CD14-positive monocyte (primary cell): ENCODE results near the gene CRAMP1. TPM values are rescaled to one million over a fixed set of nuclear protein-coding genes. Genes with fewer than 3 reads are reported as not detected.

Experiments used
- DNase-seq, 3 donors: peaks; one replicate each; pipeline ENCODE4 v3.0.0-alpha.2; 2011 to 2022
- H2AFZ ChIP-seq: 2 replicates; pipeline ENCODE4 v1.6.0; 2012; ENCODE audit warnings: mild to moderate bottlenecking, low read depth, low read length, inconsistent platforms; ENCODE audit not compliant: insufficient read depth, poor library complexity, severe bottlenecking
- H3K27ac ChIP-seq, 2 donors: 1 replicate in 1 of 2; 2 replicates in 1 of 2; pipeline ENCODE4 v1.5.1; 2012 to 2013; ENCODE audit warnings: low read length in 2 of 2, control low read depth in 1 of 2, inconsistent platforms in 1 of 2, low read depth in 1 of 2, mild to moderate bottlenecking in 1 of 2
- H3K27me3 ChIP-seq, 2 donors: one replicate each; pipeline versions ENCODE4 v1.6.0 to v1.6.1; 2011 to 2013; ENCODE audit warnings: low read length in 2 of 2; ENCODE audit not compliant: control insufficient read depth in 2 of 2, insufficient read depth in 2 of 2
- H3K36me3 ChIP-seq, 2 donors: replicated peaks in 1 of 2; 1 replicate in 1 of 2; 2 replicates in 1 of 2; pipeline versions ENCODE4 v1.5.1 to v1.6.1; 2012 to 2013; ENCODE audit warnings: low read length in 2 of 2, control low read depth in 1 of 2, inconsistent platforms in 1 of 2, mild to moderate bottlenecking in 1 of 2; ENCODE audit not compliant: insufficient read depth in 2 of 2, control insufficient read depth in 1 of 2
- H3K4me1 ChIP-seq, 2 donors: 1 replicate in 1 of 2; 2 replicates in 1 of 2; pipeline versions ENCODE4 v1.5.1 to v1.6.1; 2012 to 2013; ENCODE audit warnings: low read length in 2 of 2, control low read depth in 1 of 2, inconsistent platforms in 1 of 2, mild to moderate bottlenecking in 1 of 2, moderate library complexity in 1 of 2; ENCODE audit not compliant: insufficient read depth in 2 of 2, control insufficient read depth in 1 of 2
- H3K4me2 ChIP-seq: replicated peaks from 2 replicates; pipeline ENCODE3; 2012; ENCODE audit warnings: low read length, moderate library complexity, mild to moderate bottlenecking; ENCODE audit not compliant: poor library complexity, severe bottlenecking; ENCODE audit errors: extremely low read depth
- H3K4me3 ChIP-seq, 3 experiments: fragments of 200-600 bp in 1 of 3; sonication (generic) in 1 of 3; replicated peaks in 1 of 3; 1 replicate in 2 of 3; 2 replicates in 1 of 3; pipeline ENCODE4 v1.5.1; 2011 to 2013; ENCODE audit warnings: low read length in 3 of 3, mild to moderate bottlenecking in 3 of 3, control low read depth in 2 of 3, low read depth in 2 of 3, inconsistent platforms in 1 of 3, moderate library complexity in 1 of 3
- H3K79me2 ChIP-seq: 2 replicates; pipeline ENCODE4 v1.6.0; 2012; ENCODE audit warnings: mild to moderate bottlenecking, control low read depth, inconsistent platforms, low read length, moderate library complexity; ENCODE audit not compliant: insufficient read depth
- H3K9ac ChIP-seq: 2 replicates; pipeline ENCODE4 v1.6.0; 2017; ENCODE audit warnings: low read length, mild to moderate bottlenecking; ENCODE audit not compliant: insufficient read depth, poor library complexity, severe bottlenecking
- H3K9me3 ChIP-seq, 2 donors: replicated peaks in 1 of 2; 1 replicate in 1 of 2; 2 replicates in 1 of 2; pipeline versions ENCODE4 v1.5.1 to v1.6.1; 2012 to 2013; ENCODE audit warnings: low read length in 2 of 2, control low read depth in 1 of 2; ENCODE audit not compliant: control insufficient read depth in 1 of 2, insufficient read depth in 1 of 2
- H4K20me1 ChIP-seq: 2 replicates; pipeline ENCODE4 v1.6.0; 2012; ENCODE audit warnings: mild to moderate bottlenecking, low read length, control low read depth, moderate library complexity; ENCODE audit not compliant: insufficient read depth
- H3K27ac Mint-ChIP-seq, 7 donors: one replicate each; pipeline ENCODE4 v1.8.0; 2020; ENCODE audit warnings: mild to moderate bottlenecking in 7 of 7, mixed read lengths in 7 of 7, moderate library complexity in 6 of 7, inconsistent platforms in 2 of 7
- H3K27me3 Mint-ChIP-seq, 3 donors: one replicate each; pipeline ENCODE4 v1.8.0; 2021 to 2022; ENCODE audit warnings: low read depth in 3 of 3, mild to moderate bottlenecking in 3 of 3, mixed read lengths in 3 of 3, moderate library complexity in 3 of 3, inconsistent platforms in 1 of 3
- H3K36me3 Mint-ChIP-seq, 2 donors: one replicate each; pipeline ENCODE4 v1.8.0; 2020; ENCODE audit warnings: mixed read lengths in 2 of 2, inconsistent platforms in 1 of 2, mild to moderate bottlenecking in 1 of 2
- H3K4me1 Mint-ChIP-seq: one replicate; pipeline ENCODE4 v1.8.0; 2020; ENCODE audit warnings: mild to moderate bottlenecking, mixed read lengths
- H3K4me3 Mint-ChIP-seq, 2 donors: one replicate each; pipeline ENCODE4 v1.8.0; 2020; ENCODE audit warnings: mild to moderate bottlenecking in 2 of 2, mixed read lengths in 2 of 2, moderate library complexity in 1 of 2
- H3K9me3 Mint-ChIP-seq, 7 donors: one replicate each; pipeline ENCODE4 v1.8.0; 2020 to 2022; ENCODE audit warnings: mixed read lengths in 7 of 7, mild to moderate bottlenecking in 6 of 7, moderate library complexity in 6 of 7, inconsistent platforms in 2 of 7
- WGBS: methylation state at CpG from one replicate; pipeline ENCODE4 v1.1.5; 2013; ENCODE audit warnings: missing lambda C conversion rate; ENCODE audit not compliant: insufficient coverage; 5-methylcytosine and 5-hydroxymethylcytosine counted together
- intact Hi-C, 2 donors: fragments of 100-400 bp; cut with micrococcal nuclease; formaldehyde crosslinking; loops; one replicate each; pipeline versions ENCODE4 v1.15.0 to v1.15.1; 2023
- polyA plus RNA-seq, 3 donors: library from polyadenylated mRNA; depleted of rRNA in 1 of 3; unstranded in 2 of 3; stranded (reverse) in 1 of 3; fragments of 300-500 nt in 2 of 3; fragments of >200 nt in 1 of 3; fragmentation: Illumina TruSeq in 2 of 3; gene quantifications; 1 replicate in 2 of 3; 2 replicates in 1 of 3; pipeline ENCODE4 v1.2.3, GENCODE V29; 2012 to 2021
- TF ChIP-seq, protein P1 (sequence below): fragments of 200-600 bp; IDR thresholded peaks from one replicate; pipeline ENCODE4 v1.8.0; 2022; ENCODE audit warnings: antibody characterized with exemption, mild to moderate bottlenecking

CRAMP1 gene
- polyA plus RNA-seq, 3 donors, result 0.46 to 12.3 (median 1.0) TPM

DNA sequence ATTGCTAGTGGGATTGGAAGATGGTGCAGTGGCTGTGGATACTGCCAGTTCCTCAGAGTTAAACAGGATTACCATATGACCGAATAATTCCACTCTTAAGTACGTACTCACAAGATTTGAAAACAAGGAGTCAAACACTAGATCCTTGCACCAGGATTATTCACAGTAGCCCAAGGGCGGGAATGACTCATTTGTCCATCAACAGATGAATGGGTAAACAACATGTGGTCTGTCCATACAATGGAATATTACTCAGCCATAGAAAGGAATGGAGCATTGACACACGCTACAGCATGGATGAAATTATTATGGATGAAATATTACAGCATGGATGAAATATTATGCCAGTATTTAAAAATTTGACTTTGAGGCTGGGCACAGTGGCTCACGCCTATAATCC, 84.7 kb downstream of the CRAMP1 start:
- no peak overlapping the region for H2AFZ ChIP-seq
- H3K27me3 ChIP-seq, result no peaks in the 10 kb centered on the region
- peaks cover 69 to 87% of the 10 kb centered on the region in 2 donors for H3K36me3 Mint-ChIP-seq
- no peak for DNase-seq
- WGBS, result 90% methylated on average over 2 of the region's 5 CpGs
- TF ChIP-seq, protein P1, sequence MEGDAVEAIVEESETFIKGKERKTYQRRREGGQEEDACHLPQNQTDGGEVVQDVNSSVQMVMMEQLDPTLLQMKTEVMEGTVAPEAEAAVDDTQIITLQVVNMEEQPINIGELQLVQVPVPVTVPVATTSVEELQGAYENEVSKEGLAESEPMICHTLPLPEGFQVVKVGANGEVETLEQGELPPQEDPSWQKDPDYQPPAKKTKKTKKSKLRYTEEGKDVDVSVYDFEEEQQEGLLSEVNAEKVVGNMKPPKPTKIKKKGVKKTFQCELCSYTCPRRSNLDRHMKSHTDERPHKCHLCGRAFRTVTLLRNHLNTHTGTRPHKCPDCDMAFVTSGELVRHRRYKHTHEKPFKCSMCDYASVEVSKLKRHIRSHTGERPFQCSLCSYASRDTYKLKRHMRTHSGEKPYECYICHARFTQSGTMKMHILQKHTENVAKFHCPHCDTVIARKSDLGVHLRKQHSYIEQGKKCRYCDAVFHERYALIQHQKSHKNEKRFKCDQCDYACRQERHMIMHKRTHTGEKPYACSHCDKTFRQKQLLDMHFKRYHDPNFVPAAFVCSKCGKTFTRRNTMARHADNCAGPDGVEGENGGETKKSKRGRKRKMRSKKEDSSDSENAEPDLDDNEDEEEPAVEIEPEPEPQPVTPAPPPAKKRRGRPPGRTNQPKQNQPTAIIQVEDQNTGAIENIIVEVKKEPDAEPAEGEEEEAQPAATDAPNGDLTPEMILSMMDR, result no peak
- no peak overlapping the region for H3K9ac ChIP-seq
- no peak overlapping the region for H3K27ac ChIP-seq
- H3K27ac Mint-ChIP-seq, result peak overlapping the region in 1 of 7 donors; percentile 21
- H3K9me3 ChIP-seq, result no peaks in the 10 kb centered on the region
- peaks cover 30 to 97% of the 10 kb centered on the region in 2 donors for H3K36me3 ChIP-seq
- no peaks in the 10 kb centered on the region for H3K79me2 ChIP-seq
- intact Hi-C loops, result no loop called here
- no peaks in the 10 kb centered on the region for H3K4me1 ChIP-seq
- no peak overlapping the region for H3K4me3 Mint-ChIP-seq
- no peaks in the 10 kb centered on the region for H3K9me3 Mint-ChIP-seq
- H3K4me2 ChIP-seq, result no peak overlapping the region
- no peaks in the 10 kb centered on the region for H3K27me3 Mint-ChIP-seq
- H4K20me1 ChIP-seq, result no peaks in the 10 kb centered on the region
- H3K4me1 Mint-ChIP-seq, result no peaks in the 10 kb centered on the region
- H3K4me3 ChIP-seq, result no peak overlapping the region

- H3K27me3 Mint-ChIP-seq, result no peaks in the 10 kb centered on the region
- intact Hi-C loops, result no loop called here
- Histone ChIP-seq H3K9ac (no peak overlapping the region), H3K4me1 (no peaks in the 10 kb centered on the region), H3K79me2 (no peaks in the 10 kb centered on the region), H3K4me3 (no peak overlapping the region), H3K36me3 (peaks cover 13 to 91% of the 10 kb centered on the region in 2 donors), H3K4me2 (no peak overlapping the region), H4K20me1 (no peaks in the 10 kb centered on the region), H2AFZ (no peak overlapping the region), H3K27ac (no peak overlapping the region), H3K9me3 (no peaks in the 10 kb centered on the region), H3K27me3 (no peaks in the 10 kb centered on the region)
- no peaks in the 10 kb centered on the region for H3K4me1 Mint-ChIP-seq
- no peaks in the 10 kb centered on the region for H3K9me3 Mint-ChIP-seq
- no peak overlapping the region for H3K4me3 Mint-ChIP-seq
- TF ChIP-seq, protein P1, result no peak
- H3K36me3 Mint-ChIP-seq, result peaks cover 54 to 74% of the 10 kb centered on the region in 2 donors
- H3K27ac Mint-ChIP-seq, result peak overlapping the region in 3 of 7 donors; percentile 17 to 63 (median 40)
- DNase-seq, result no peak
- 94% methylated on average over 5 of the region's 10 CpGs for WGBS
Observed at GRCh38 chr16:1698680-1699079, 86.5 kb downstream of the CRAMP1 start.
